Stimulated activated CD8-positive, alpha-beta memory T cell treated with anti-CD3 and anti-CD28 coated beads, Interleukin-15, amount 100 ng/mL, for 48 hours (primary cell): Measurements from ENCODE around the gene IL12RB1.

Source experiments
- DNase-seq, 2 donors: peaks; one replicate each; pipeline ENCODE4 v3.0.0-alpha.2; 2020; ENCODE audit warnings: low read depth in 2 of 2

The IL12RB1 gene

GRCh38 chr19:18089726-18090125 lies 3.0 kb upstream of the IL12RB1 start:
- DNase-seq = no peak

GRCh38 chr19:18089096-18089541 lies 2.4 kb upstream of the IL12RB1 start:
- DNase-seq = peak; percentile 62

GRCh38 chr19:18085702-18086457 lies 854 bp downstream of the IL12RB1 start:
- DNase-seq = no peak

- DNase-seq = no peak
These were observed 2.6 kb downstream of the IL12RB1 start for GRCh38 chr19:18083929-18084684.

- DNase-seq = no peak
These were observed 12.5 kb downstream of the IL12RB1 start for GRCh38 chr19:18074192-18074591.

GRCh38 chr19:18073197-18073596 lies 13.5 kb downstream of the IL12RB1 start:
- no peak for DNase-seq

- no peak for DNase-seq
These were observed 14.4 kb downstream of the IL12RB1 start for GRCh38 chr19:18072335-18072734.

GRCh38 chr19:18070181-18070580 lies 16.6 kb downstream of the IL12RB1 start:
- DNase-seq = no peak

GRCh38 chr19:18069383-18069782 lies 17.4 kb downstream of the IL12RB1 start:
- no peak for DNase-seq

- no peak for DNase-seq
These were observed 18.3 kb downstream of the IL12RB1 start for GRCh38 chr19:18068395-18068794.

- no peak for DNase-seq
These were observed 21.6 kb downstream of the IL12RB1 start for GRCh38 chr19:18065173-18065495.

- DNase-seq = no peak
These were observed 23.3 kb downstream of the IL12RB1 start for GRCh38 chr19:18063463-18063862.

GRCh38 chr19:18062028-18062427 lies 24.7 kb downstream of the IL12RB1 start:
- no peak for DNase-seq

- DNase-seq = no peak
These were observed 26.3 kb downstream of the IL12RB1 start for GRCh38 chr19:18060472-18060871.

- no peak for DNase-seq
These were observed 26.8 kb downstream of the IL12RB1 start for GRCh38 chr19:18059902-18060301.

GRCh38 chr19:18059297-18059696 lies 27.4 kb downstream of the IL12RB1 start:
- DNase-seq = no peak

GRCh38 chr19:18058208-18059009 lies 28.3 kb downstream of the IL12RB1 start:
- DNase-seq = peak; percentile 55 to 65

- no peak for DNase-seq
These were observed 29.2 kb downstream of the IL12RB1 start for GRCh38 chr19:18057557-18057956.

- DNase-seq = no peak
These were observed 30.8 kb downstream of the IL12RB1 start for GRCh38 chr19:18055967-18056366.

GRCh38 chr19:18053576-18054219 lies 33.0 kb downstream of the IL12RB1 start:
- DNase-seq = no peak

- no peak for DNase-seq
These were observed 34.8 kb downstream of the IL12RB1 start for GRCh38 chr19:18051887-18052286.

- no peak for DNase-seq
These were observed 37.3 kb downstream of the IL12RB1 start for GRCh38 chr19:18049385-18049784.
